Measurements from ENCODE around the gene DROSHA.
"Not testable (repeated sequence)": the region's sequence is repeated elsewhere in the genome, so short reads cannot be mapped to it uniquely, and the experiment has no call there.

Gene DROSHA

GRCh38 chr5:31531888-31532547 lies at the start of gene DROSHA, which contains the start of gene C5orf22:
Gene DROSHA (minus strand): TSS chr5:31532093. CDS start chr5:31529059, 3,034 bp downstream.
Gene C5orf22 (plus strand): TSS chr5:31532301. CDS start chr5:31532393, 92 bp downstream.
- peak; percentile 84 for DNase-seq

- no peak for DNase-seq
These were observed 47.7 kb upstream of the DROSHA start for GRCh38 chr5:31579558-31579957.

GRCh38 chr5:31577438-31577837 lies 45.5 kb upstream of the DROSHA start:
- DNase-seq = no peak

GRCh38 chr5:31574772-31575171 lies 42.9 kb upstream of the DROSHA start:
- no peak for DNase-seq

GRCh38 chr5:31573494-31574142 lies 41.7 kb upstream of the DROSHA start:
- no peak for DNase-seq

- no peak for DNase-seq
These were observed 37.2 kb upstream of the DROSHA start for GRCh38 chr5:31569068-31569467.

GRCh38 chr5:31568302-31568835 lies 36.5 kb upstream of the DROSHA start:
- no peak for DNase-seq

- DNase-seq = not testable (repeated sequence)
These were observed 34.5 kb upstream of the DROSHA start for GRCh38 chr5:31566362-31566761.

- no peak for DNase-seq
These were observed 31.3 kb upstream of the DROSHA start for GRCh38 chr5:31563216-31563615.

GRCh38 chr5:31561946-31562345 lies 30.1 kb upstream of the DROSHA start:
- DNase-seq = no peak

GRCh38 chr5:31559942-31560341 lies 28.0 kb upstream of the DROSHA start:
- no peak for DNase-seq

GRCh38 chr5:31556461-31556860 lies 24.6 kb upstream of the DROSHA start:
- DNase-seq = no peak

- no peak for DNase-seq
These were observed 22.7 kb upstream of the DROSHA start for GRCh38 chr5:31554552-31554951.

- no peak for DNase-seq
These were observed 22.0 kb upstream of the DROSHA start for GRCh38 chr5:31553863-31554262.

GRCh38 chr5:31551878-31552277 lies 20.0 kb upstream of the DROSHA start:
- no peak for DNase-seq

GRCh38 chr5:31549114-31549513 lies 17.2 kb upstream of the DROSHA start:
- DNase-seq = not testable (repeated sequence)

GRCh38 chr5:31537851-31538250 lies 6.0 kb upstream of the DROSHA start:
- no peak for DNase-seq

- DNase-seq = no peak
These were observed 5.5 kb upstream of the DROSHA start for GRCh38 chr5:31537349-31537748.

- no peak for DNase-seq
These were observed 5.0 kb upstream of the DROSHA start for GRCh38 chr5:31536873-31537272.

GRCh38 chr5:31534527-31535046 lies 2.7 kb upstream of the DROSHA start:
- DNase-seq = no peak

GRCh38 chr5:31531543-31531887 lies 378 bp downstream of the DROSHA start:
- no peak for DNase-seq

- DNase-seq = no peak
These were observed 1.2 kb downstream of the DROSHA start for GRCh38 chr5:31530541-31531265.

- no peak for DNase-seq
These were observed 8.9 kb downstream of the DROSHA start for GRCh38 chr5:31523041-31523440.

GRCh38 chr5:31516802-31517201 lies 15.1 kb downstream of the DROSHA start:
- DNase-seq = no peak
